Epithelial cell of proximal tubule (primary cell): ENCODE measurements around the gene HNRNPF. TPM values are rescaled to one million over a fixed set of nuclear protein-coding genes. Genes with fewer than 3 reads are reported as not detected.
"Not testable (repeated sequence)": the region's sequence is repeated elsewhere in the genome, so short reads cannot be mapped to it uniquely, and the experiment has no call there.

ENCODE experiments used
- DNase-seq: peaks from one replicate; pipeline ENCODE4 v3.0.0-alpha.2; 2011; ENCODE audit warnings: low read depth
- H3K4me3 ChIP-seq: 2 replicates; pipeline ENCODE4 v1.5.1; 2011; ENCODE audit warnings: low read depth, mild to moderate bottlenecking, low read length
- CTCF ChIP-seq: conservative IDR thresholded peaks from 2 replicates; pipeline ENCODE4 v1.5.1; 2012; ENCODE audit warnings: low read depth, mild to moderate bottlenecking, low read length
- total RNA-seq: library from RNA; depleted of rRNA; stranded (reverse); fragments of >200 nt; gene quantifications from 2 replicates; pipeline ENCODE4 v1.2.3, GENCODE V29; 2015

Gene HNRNPF
- 207 and 359 TPM in 2 replicates for total RNA-seq

- H3K4me3 ChIP-seq: peak within 1 kb of the TSS; percentile 92
- no peak for TF ChIP-seq CTCF
- no peak for DNase-seq
Measured at GRCh38 chr10:43408710-43409384, at the start of gene HNRNPF. HNRNPF (minus strand) TSS chr10:43409186; CDS start chr10:43387884, 21,302 bp downstream.

GRCh38 chr10:43458227-43458626 lies 49.2 kb upstream of the HNRNPF start:
- no peak overlapping the region for H3K4me3 ChIP-seq
- no peak for TF ChIP-seq CTCF
- DNase-seq: no peak

GRCh38 chr10:43456561-43456960 lies 47.6 kb upstream of the HNRNPF start:
- not testable (repeated sequence) for DNase-seq, H3K4me3 ChIP-seq

- DNase-seq, H3K4me3 ChIP-seq: not testable (repeated sequence)
Measured at GRCh38 chr10:43454025-43454424, 45.0 kb upstream of the HNRNPF start.

- no peak for TF ChIP-seq CTCF
- H3K4me3 ChIP-seq: no peak overlapping the region
- DNase-seq: no peak
Measured at GRCh38 chr10:43453266-43453831, 44.4 kb upstream of the HNRNPF start.

- TF ChIP-seq CTCF: no peak
- no peak for DNase-seq
- no peak overlapping the region for H3K4me3 ChIP-seq
Measured at GRCh38 chr10:43452356-43452914, 43.4 kb upstream of the HNRNPF start.

- H3K4me3 ChIP-seq: no peak overlapping the region
- no peak for TF ChIP-seq CTCF
Measured at GRCh38 chr10:43448742-43449141, 39.8 kb upstream of the HNRNPF start.

GRCh38 chr10:43446219-43447017 lies 37.4 kb upstream of the HNRNPF start:
- DNase-seq, H3K4me3 ChIP-seq: not testable (repeated sequence)

More at GRCh38 chr10:43448742-43449141, 39.8 kb upstream of the HNRNPF start:
- DNase-seq: no peak
